HuH-7 (cell line): Measurements from ENCODE around the gene USP12.
A peak's percentile ranks its signal among the peaks of the same experiment; 100 is the strongest.

ENCODE experiments used
- DNase-seq: peaks from one replicate; pipeline ENCODE4 v3.0.0; 2011; ENCODE audit warnings: low spot score

Gene USP12

DNA sequence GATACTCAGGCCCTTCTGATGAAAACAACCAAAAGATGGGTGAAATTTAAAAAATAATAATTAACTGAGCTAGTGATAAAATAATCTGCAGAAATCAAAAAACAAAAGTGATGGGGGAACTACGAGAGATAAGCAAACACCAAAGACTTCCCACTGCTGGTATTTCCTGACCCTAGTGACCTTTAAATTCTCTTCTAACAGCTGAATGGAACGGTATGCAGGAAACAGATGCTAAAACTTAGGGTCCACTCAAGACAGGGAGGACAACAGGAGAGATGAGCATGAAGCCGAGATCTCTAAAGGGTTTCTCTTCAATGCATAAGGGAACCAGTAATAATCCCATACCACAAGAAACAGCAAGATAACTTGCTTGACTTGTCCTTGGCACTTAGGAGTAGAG, 50.8 kb downstream of the USP12 start:
- no peak for DNase-seq

DNA sequence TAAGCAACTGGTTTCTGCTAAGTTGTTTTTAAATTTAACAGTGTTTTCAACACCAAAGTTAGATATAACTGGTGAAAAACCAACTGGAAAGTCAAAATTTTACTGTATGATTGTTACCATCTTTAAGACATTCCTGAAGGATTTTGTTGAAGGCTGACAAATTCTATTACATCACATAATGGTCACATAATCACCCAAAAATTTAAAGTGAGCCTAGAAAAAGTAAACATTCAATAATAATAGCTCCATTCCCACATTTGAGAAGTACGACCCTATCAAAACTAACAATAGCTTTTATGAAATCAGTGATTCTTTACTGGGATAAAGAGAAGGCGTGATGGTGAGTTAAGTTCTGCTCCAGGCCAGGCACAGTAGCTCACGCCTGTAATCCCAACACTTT, 51.6 kb downstream of the USP12 start:
- no peak for DNase-seq

DNA sequence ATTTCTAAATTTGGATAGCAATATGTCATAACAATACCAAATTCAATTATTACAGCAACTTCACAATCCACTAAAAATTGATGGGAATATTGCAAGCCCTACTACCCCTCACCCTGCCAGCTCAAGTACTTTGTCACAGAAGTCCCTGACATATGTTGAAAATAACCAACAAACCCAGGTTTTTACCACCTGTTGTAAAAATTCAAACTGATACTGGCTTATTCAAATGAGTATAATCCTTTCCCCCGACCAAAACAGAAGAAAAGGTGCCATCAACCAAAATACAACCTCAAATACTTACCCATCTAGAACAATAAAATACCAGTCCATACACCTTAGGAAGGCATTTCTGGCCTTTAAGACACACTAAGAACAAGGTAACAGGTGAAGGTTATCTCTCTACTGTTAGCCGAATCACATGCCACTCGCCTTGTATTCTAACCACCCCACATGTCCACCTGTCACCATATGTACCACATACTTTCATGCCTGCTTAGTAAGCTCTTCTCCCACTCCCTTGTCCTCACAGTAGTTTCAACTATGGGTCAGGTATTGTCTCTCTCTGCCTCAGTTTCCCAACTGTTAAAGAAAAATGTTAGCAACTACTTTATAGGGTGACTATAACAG, 53.1 kb downstream of the USP12 start:
- no peak for DNase-seq

DNA sequence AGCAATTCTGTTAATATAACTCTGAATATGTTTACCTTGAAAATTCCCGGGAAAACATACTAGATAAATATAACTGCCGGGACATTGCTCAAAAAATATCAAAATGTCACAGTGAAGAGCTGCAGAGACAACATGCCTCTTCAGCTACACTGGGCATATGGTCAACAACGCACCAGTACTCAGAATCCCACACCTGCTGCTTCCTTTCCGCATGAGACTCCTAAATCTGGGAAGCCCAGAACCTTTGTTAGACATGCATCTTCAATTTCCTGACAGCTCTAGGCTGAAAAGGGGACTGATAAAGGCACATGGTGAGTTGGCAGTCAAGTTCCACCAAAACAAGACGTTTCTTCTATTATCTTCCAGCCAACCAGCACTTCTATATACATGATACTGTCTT, 53.7 kb downstream of the USP12 start:
- no peak for DNase-seq

DNA sequence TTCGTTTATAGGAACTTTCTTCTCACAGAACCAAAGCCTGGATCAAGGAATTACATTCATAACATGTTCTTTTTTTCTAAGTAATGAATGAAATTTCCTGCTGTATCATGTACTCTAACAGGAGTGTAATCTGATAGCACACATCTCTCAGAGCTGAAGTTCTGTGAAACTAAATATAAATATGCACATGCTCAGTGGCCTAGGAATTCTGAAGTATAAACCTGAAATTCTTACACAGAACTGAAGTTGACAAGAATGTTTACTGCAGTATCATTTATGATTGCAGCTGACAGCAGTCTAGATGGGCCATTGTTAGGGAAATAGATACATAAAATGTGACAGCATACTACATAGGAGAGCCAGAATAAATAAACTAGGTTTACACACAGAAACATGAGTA, 54.5 kb downstream of the USP12 start:
- DNase-seq, result no peak

DNA sequence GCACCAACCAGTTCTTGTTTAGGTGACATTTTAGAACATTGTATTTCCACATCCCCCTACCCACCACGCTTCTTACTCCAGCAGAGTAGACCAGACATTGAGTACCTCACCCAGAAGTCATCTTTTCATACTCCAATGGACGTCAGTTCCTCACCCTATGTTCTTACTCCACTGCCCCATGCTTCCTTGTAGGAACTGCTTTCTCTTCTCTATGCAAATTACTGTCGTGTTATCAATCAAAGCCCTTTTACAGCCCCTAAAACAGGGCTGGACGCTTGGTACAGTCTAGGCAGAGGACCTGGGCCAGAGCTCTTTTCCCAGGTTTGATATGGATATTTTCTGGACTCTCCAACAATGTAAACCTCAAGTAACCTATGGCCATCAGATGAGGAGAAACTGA, 58.2 kb downstream of the USP12 start:
- DNase-seq, result no peak

DNA sequence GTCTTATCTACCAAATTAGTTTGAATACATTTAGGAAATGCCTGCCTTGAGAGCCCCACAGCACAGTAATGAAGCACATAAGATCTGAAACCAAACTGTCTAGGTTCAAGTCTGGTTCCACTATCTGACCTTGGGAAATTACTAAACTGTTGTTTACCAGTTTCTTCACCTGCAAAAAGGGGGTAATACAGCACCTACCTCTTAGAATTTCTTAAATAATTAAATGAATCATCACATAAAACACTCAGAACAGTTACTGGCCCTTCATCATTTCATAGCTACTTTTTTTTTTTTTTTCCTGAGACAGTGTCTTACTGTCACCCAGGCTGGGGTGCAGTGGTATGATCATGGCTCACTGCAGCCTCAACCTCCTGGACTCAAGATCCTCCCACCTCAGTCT, 59.6 kb downstream of the USP12 start:
- DNase-seq, result no peak

DNA sequence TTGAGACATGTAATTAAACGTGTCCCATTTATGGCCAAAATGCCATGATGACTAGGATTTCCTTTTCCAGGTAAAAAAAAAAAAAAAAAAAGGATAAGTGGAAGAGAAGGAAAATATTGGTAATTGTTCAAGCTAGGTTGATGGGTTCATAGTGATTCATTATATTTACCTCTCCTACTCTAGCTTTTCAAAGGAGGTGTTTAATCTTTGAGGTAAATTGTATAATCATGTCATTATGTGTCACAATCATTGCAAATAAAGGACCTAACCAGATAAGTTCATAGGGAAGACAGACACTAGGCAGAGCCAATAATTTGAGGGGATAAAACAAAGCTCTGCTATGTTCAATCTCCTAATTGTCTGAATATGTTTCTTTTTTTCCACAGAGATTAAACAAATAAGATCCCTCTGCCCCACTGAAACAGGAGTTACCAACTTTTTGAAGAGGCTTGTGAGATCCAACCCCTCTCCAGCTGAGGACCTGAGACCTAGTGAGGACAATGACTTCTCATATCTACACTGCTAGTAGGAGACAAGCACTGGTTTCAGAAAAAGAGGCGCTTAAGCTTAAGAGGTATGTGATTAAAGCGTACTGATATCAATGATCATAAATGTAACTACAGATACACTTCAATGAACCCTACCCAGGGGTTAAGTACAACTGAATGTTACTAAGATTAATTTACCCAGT, 61.4 kb downstream of the USP12 start:
- peak; percentile 10 for DNase-seq

DNA sequence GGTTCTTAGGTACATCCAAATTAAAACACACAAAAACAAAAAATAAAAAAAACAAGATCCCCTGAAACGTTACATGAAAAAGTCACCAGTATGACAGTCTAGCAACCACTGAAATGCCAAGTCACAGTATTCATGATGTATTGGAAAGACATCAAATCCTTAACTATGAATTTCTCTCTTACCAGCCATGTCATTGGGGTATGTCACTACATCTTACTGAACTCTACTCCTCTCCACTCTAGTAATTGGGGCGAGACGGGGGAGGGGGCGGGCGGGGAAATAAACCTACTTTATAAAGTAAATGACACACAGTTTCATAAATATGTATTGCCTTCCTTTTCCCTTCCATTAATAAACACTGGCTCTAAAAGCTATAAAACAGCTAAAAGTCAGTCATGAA, 65.5 kb downstream of the USP12 start:
- DNase-seq, result no peak

DNA sequence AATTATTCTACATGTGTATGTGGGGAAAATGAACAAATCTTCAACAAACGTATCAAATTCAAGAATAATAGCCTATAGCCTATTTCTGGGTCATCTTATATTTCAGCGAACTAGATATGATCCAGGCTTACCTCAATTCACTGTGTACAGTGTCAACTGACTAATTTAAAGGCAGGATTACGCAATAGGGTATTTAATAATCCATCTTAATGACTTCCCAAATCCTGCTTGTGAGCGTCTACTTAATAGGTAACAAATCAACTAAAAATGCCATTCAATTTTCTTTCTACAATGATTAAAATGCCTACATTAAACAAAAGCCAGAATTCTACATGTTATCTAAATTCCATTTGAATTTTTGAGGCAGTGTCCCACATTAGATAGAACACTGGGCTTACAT, 67.0 kb downstream of the USP12 start:
- DNase-seq, result no peak

DNA sequence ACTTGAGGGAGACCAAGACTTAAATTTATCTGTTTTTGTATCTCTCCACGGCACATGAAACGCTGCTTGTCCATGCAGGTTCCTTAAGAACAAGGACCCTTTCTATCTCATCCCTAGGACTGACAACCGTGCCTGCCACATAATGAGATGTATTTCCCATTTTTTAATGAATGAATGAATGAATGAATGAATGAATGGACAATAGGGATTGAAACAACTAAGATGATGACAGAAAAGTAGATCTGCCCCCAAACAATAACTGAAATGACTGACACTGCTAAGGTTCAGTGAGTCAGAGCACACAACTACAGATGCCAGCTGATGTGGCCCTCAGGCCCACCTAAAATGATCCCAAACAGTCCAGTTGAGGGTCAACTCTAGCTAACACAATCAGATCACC, 69.8 kb downstream of the USP12 start:
- no peak for DNase-seq

DNA sequence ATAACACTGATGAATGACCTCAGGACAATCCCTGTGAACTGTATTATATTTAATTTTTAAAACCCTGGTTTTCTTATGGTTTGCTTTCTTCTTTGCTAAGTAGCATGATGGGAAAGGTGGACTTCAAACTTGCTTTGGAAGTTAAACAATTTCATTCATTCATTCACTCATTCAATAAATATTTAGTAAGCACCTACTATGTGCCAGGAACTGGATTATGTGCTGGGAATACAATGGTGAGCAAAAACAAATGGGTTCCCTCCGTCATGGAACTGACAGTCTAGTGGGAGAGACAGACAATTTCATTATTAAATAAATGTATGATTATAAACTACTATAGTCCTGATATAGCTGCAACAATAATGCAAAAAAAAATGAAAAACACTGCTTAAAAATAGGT, 70.3 kb downstream of the USP12 start:
- DNase-seq, result no peak

DNA sequence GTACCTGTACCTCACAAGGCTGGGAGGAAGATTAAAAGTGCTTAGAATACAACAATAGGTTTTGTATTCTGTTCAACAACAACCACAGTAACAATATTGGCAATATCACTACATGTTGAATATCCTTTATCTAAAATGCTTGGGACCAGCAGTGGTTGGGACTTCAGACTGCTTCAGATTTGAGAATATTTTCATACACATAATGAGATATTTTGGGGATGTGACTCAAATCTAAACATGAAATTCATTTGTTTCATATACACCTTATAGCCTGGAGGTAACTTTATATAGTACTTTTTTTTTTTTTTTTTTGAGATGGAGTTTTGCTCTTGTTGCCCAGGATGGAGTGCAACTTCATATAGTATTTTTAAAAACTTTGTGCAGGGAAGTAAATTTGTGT, 73.9 kb downstream of the USP12 start:
- no peak for DNase-seq

DNA sequence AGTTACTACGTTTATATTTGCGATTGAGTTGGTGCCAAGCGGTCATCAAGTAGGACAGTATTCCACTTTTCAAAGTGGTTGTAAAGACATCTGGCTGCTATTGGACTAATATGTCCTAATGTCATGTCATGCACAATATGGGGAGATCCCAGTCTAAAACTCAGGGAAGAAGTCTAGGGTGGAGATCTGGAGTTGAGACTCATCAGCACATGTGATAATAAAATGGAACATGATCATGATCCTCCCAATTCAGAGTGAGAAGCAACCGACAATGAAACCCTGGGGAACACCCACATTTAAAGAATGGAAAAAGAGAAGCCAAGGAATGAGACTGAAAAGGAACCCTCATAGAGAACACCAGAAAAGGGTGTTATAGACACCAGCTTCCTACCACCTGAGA, 80.2 kb downstream of the USP12 start:
- no peak for DNase-seq

DNA sequence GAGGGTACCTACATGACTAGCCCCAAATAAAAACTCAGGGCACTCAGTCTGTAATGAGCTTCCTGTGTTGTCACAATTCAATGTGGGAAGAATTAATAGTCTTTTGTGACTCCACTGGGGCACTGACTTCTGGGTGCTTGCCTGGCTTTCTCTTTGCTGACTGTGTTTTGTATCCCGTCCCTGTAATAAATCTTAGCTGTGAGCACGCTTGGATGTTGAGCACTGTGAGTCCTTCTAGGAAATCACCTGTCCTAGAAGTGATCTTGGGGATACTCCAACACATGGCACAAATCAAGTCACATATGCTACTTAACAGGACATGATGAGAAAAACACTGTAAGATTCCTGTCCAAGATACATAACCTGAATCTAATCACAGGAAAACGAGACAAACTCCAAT, 83.0 kb downstream of the USP12 start:
- DNase-seq, result no peak

DNA sequence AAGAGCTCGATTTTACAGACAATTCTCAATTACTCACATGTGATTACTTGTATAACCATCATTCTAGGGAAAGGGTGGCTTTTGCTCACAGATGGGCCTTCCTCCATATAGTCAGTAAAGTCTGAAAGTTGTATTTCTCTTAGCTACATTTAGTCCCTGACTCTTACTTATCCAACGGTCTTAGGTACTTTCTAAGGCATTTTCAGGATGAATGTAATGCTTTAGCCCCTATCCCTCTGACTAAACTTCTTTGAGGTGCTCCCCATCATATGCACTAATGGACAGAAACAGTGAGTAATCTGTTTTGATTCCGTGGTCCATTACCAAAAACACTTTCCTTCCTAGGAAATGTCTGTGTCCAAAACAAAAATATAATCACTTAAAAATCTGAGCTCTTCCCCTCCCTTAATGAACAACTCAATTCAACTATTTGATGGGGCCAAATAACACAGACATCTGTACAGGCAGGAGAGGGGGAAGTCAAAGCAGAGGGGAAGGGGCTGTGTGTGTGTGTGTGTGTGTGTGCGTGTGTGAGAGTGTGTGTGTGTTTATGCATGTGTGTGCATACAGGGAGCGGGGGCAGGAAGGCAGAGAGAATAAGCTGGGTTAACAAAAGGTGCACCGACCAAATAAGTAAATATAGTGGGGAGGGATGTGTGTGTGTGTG, 84.9 kb downstream of the USP12 start:
- DNase-seq, result no peak

DNA sequence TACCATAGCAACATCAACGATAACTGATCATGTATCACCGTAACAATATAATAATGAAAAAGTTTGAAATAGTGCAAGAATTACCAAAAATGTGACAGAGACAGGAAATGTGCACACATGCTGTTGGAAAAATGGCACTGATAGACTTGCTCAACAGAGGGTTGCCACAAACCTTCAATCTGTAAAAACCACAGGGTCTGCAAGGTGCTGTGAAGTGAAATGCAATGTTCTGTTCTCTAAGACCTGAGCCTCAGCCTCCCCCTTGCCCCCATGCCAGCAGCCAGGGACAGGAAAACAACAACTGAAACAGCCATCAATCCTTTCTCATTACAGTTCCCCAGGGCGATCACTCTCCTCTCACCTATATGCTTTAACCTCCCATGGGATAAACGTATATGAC, 88.4 kb downstream of the USP12 start:
- DNase-seq, result no peak

DNA sequence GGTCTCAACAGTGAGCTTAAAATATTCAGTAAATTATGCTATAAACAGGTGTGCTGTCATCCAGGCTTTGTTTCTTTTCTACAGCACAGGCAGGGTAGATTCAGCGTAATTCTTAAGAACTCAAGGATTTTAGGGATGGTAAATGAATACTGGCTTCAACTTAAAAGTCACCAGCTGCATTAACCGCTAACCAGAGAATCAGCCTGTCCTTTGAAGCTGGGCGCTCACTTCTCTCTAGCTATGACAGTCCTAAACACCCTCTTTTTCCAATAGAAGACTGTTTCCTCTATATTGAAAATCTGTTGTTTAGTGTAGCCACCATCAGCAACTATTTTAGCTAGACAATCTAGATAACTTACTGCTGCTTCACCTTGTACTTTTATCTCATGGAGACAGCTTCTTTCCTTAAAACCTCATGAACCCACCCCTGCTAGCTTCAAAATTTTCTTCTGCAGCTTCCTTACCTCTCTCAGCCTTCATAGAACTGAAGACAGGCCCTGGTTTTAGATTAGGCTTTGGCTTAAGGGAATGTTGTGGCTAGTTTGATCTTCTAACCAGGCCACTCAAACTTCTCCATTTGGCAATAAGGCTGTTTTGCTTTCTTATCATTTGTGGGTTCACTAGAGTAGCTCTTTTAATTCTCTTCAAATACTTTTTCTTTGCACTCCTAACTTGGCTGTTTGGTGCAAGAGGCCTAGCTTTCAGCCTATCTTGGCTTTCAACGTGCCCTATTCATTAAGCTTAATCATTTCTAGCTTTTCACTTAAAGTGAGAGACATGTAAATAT, 89.5 kb downstream of the USP12 start:
- no peak for DNase-seq

DNA sequence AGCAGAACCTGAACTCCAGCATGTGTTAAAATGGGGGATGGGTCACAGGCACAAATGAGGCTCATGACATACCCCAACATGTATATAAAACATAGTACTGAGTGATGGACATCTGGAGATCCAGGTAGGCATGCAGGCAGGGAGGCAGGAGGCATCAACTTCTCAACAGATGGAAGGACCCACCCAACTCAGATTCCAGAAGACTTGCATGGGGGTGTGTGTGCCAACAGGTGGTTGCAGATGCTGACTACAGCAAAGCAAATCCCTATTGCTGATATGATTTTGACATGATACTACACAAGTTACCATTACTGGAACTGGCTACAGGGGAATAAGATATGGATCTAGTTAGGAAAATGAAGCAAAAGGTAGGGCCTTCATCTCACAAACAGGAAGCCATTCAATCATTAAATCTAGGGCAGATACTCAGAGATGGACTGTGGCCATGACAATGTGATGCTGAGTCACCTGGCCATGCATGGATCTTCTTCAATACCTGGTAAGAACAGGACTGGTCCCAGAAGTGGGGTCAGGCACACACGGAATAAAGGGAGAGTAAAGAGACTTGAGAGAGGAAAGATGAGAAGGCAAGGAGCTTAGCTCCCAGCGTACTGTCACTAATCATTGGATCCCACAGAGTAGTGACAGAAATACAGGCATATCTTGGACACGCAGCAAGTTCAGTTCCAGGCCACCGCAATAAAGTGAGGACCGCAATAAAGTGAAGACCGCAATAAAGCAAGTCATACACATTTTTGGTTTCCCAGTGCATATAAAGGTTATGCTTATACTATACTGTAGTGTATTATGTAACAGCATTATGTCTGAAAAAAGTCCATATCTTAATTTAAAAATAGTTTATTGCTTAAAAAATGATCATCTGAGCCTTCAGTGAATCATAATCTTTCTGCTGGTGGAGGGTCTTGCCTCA, 91.3 kb downstream of the USP12 start:
- DNase-seq, result no peak

DNA sequence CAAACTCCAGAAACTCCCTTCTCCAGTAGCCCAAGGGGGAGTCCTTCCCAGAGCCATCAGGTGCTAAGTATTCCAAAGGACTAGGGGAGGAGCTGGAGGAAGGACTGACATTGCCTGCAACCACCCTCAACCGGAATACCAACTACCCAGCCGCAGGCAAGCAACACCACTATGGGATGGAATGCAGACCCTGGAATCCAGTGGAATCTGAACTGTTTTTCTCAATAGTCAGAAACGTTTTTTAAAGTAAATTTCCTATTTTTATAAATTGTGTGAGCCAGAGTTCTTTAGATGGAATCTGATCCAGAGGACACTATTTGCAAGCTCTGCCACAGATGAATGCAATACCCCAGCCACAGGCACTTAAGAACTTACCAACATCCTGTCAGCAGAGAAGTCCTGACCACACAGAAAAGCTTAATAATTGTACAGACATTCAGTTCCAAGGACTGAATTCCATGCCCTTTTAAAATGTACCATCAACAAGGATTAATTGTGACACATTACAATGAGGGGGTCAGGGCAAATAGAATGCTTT, 92.1 kb downstream of the USP12 start:
- no peak for DNase-seq

DNA sequence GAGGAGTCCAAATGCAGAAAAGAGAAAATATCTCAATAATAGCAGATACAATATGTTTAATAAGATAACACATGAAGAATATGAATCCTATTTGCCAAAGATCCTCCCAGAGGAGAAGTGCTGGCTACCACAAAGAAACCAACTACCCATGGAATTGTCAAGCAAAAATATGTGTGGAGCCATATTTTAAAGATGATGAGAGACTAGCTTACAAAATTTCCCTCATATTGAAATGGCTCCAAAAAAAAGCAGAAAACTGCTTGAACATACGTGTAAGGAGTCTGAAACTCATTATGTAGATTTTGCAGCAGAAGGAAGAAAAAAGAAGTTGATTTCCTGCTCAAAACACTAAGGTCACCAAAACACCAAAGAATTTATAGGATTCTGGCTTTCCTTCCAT, 94.2 kb downstream of the USP12 start:
- no peak for DNase-seq

DNA sequence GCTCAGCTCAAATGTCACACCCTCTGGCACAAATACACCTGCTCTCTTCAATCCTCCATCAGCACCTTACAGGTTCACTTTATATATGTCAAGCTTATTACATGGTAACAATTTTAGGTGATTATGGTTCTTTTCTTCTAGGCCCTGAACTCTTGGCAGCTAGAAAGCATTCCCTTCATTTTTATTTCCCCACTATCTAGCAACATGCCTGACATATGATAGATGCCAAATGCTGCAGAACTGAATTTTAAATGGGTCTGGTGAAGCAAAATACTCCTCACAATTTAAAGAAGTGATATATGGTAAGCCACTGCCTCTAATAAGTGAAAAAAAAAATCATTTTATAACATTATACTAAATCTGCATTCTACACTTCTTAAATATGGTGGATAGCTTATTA, 95.2 kb downstream of the USP12 start:
- DNase-seq, result no peak
